ENCODE results near the gene LDAF1. TPM values are rescaled to one million over a fixed set of nuclear protein-coding genes. Genes with fewer than 3 reads are reported as not detected.

The LDAF1 gene
- total and polyA plus RNA-seq, 2 donors (not counting 1 experiment from before 2014, with no cell fraction given) = 11.3 to 21.1 TPM

GRCh38 chr16:21183995-21184394 lies 25.5 kb downstream of the LDAF1 start:
- Histone ChIP-seq H3K27me3 (replicated peaks in 1 of 4; ENCODE audit: control extremely low read depth in 1 of 4, control insufficient read depth in 3 of 4, insufficient read depth in 4 of 4, low read length in 3 of 4) (no peaks in the 10 kb centered on the region), H3K9me3 (ENCODE audit: control extremely low read depth in 1 of 3, control insufficient read depth in 2 of 3, insufficient read depth in 1 of 3, low read length in 2 of 3) (peaks cover 0 to 17% (median 14%) of the 10 kb centered on the region in 3 donors), H3K9ac (ENCODE audit: low read length) (no peak overlapping the region), H3K27ac (ENCODE audit: low read length in 2 of 2) (no peak overlapping the region), H3K36me3 (replicated peaks in 1 of 2; ENCODE audit: control extremely low read depth in 1 of 2, control insufficient read depth in 1 of 2, extremely low read depth in 1 of 2, insufficient read depth in 2 of 2, low read length in 1 of 2) (peaks cover 2 to 27% of the 10 kb centered on the region in 2 experiments), H3K4me3 (ENCODE audit: control extremely low read depth in 1 of 5, extremely low read depth in 1 of 5, insufficient read depth in 1 of 5, low read depth in 2 of 5, low read length in 4 of 5) (no peak overlapping the region), H4K20me1 (ENCODE audit: control insufficient read depth, insufficient read depth, low read length, poor library complexity, severe bottlenecking) (no peaks in the 10 kb centered on the region), H2AFZ (ENCODE audit: insufficient read depth, low read depth, low read length, poor library complexity, severe bottlenecking) (no peak overlapping the region), H3K4me1 (ENCODE audit: control insufficient read depth in 2 of 2, insufficient read depth in 2 of 2, low read length in 2 of 2) (peaks cover 7 to 8% of the 10 kb centered on the region in 2 donors), H3K79me2 (ENCODE audit: control insufficient read depth, insufficient read depth, low read length) (no peaks in the 10 kb centered on the region), H3K4me2 (replicated peaks; ENCODE audit: low read depth, low read length, poor library complexity, severe bottlenecking) (no peak overlapping the region)
- Mint-ChIP-seq H3K27ac (no peak overlapping the region), H3K27me3 (no peaks in the 10 kb centered on the region), H3K9me3 (ENCODE audit: insufficient read depth) (peaks cover 14% of the 10 kb centered on the region), H3K4me3 (no peak overlapping the region), H3K4me1 (peaks cover 14% of the 10 kb centered on the region)
- WGBS (ENCODE audit: insufficient coverage) = 80% methylated on average over 1 of the region's 3 CpGs
- TF ChIP-seq EZH2 (IDR thresholded peaks at IDR 0.05; ENCODE audit: borderline replicate concordance, insufficient read depth, low read depth, low read length, poor library complexity, severe bottlenecking) (no peak), CTCF (IDR thresholded peaks at IDR 0.05) (no peak)
- POLR2A ChIA-PET = no interaction called here
- intact Hi-C loops (cut with micrococcal nuclease) = no loop called here
- CTCF ChIA-PET = interaction anchor here (0.7 kb wide), 1 partner anchor 26 kb away, joined by 3 read pairs; no protein-coding TSS in a partner anchor
- DNase-seq = no peak
- no peak for ATAC-seq (ENCODE audit: low read depth)

- peak; percentile 47 for ATAC-seq (ENCODE audit: low read depth)
- H3K27ac Mint-ChIP-seq = peak overlapping the region; percentile 82
- Histone ChIP-seq H3K79me2 (ENCODE audit: control insufficient read depth, insufficient read depth, low read length) (no peaks in the 10 kb centered on the region), H3K36me3 (replicated peaks in 1 of 2; ENCODE audit: control extremely low read depth in 1 of 2, control insufficient read depth in 1 of 2, extremely low read depth in 1 of 2, insufficient read depth in 2 of 2, low read length in 1 of 2) (peaks cover 2 to 18% of the 10 kb centered on the region in 2 experiments), H3K27ac (ENCODE audit: low read length in 2 of 2) (peak overlapping the region; percentile 8 to 12), H2AFZ (ENCODE audit: insufficient read depth, low read depth, low read length, poor library complexity, severe bottlenecking) (no peak overlapping the region), H3K4me1 (ENCODE audit: control insufficient read depth in 2 of 2, insufficient read depth in 2 of 2, low read length in 2 of 2) (peaks cover 7 to 15% of the 10 kb centered on the region in 2 donors), H3K9me3 (ENCODE audit: control extremely low read depth in 1 of 3, control insufficient read depth in 2 of 3, insufficient read depth in 1 of 3, low read length in 2 of 3) (peaks cover 0 to 17% (median 14%) of the 10 kb centered on the region in 3 donors), H4K20me1 (ENCODE audit: control insufficient read depth, insufficient read depth, low read length, poor library complexity, severe bottlenecking) (no peaks in the 10 kb centered on the region), H3K27me3 (replicated peaks in 1 of 4; ENCODE audit: control extremely low read depth in 1 of 4, control insufficient read depth in 3 of 4, insufficient read depth in 4 of 4, low read length in 3 of 4) (no peaks in the 10 kb centered on the region), H3K9ac (ENCODE audit: low read length) (no peak overlapping the region), H3K4me3 (ENCODE audit: control extremely low read depth in 1 of 5, extremely low read depth in 1 of 5, insufficient read depth in 1 of 5, low read depth in 2 of 5, low read length in 4 of 5) (no peak overlapping the region), H3K4me2 (replicated peaks; ENCODE audit: low read depth, low read length, poor library complexity, severe bottlenecking) (no peak overlapping the region)
- DNase-seq = peak; percentile 48
- intact Hi-C loops (cut with micrococcal nuclease) = no loop called here
- 0% methylated on average over 2 of the region's 3 CpGs for WGBS (ENCODE audit: insufficient coverage)
- no peak for TF ChIP-seq EZH2 (IDR thresholded peaks at IDR 0.05; ENCODE audit: borderline replicate concordance, insufficient read depth, low read depth, low read length, poor library complexity, severe bottlenecking)
- no peak for TF ChIP-seq CTCF (IDR thresholded peaks at IDR 0.05)
- H3K4me3 Mint-ChIP-seq = no peak overlapping the region
- H3K27me3 Mint-ChIP-seq = no peaks in the 10 kb centered on the region
- POLR2A ChIA-PET = no interaction called here
- peaks cover 19% of the 10 kb centered on the region for H3K4me1 Mint-ChIP-seq
- CTCF ChIA-PET = interaction anchor here (1.0 to 6.1 kb wide), 2 partner anchors 93 to 116 kb away, joined by 3 to 65 read pairs; partner anchors contain the start of gene CRYM
- H3K9me3 Mint-ChIP-seq (ENCODE audit: insufficient read depth) = peaks cover 14% of the 10 kb centered on the region
These were observed 26.4 kb downstream of the LDAF1 start for GRCh38 chr16:21184834-21185233.
